Upper lobe of left lung (tissue), 6 donors: ENCODE results near the gene HCK. TPM values are rescaled to one million over a fixed set of nuclear protein-coding genes. Genes with fewer than 3 reads are reported as not detected.

Source experiments
- ATAC-seq, 2 donors: fragments of 200-7000 bp; cut with Tn5 transposase; one replicate each; pipeline ENCODE4 v1.9.1; 2022; ENCODE audit warnings: mild to moderate bottlenecking in 2 of 2, moderate library complexity in 2 of 2; ENCODE audit not compliant: low FRiP score in 2 of 2
- DNase-seq, 2 donors: peaks; one replicate each; pipeline ENCODE4 v3.0.0-alpha.2; 2019 to 2020
- H3K27ac ChIP-seq, 4 donors: fragments of 200-600 bp; sonication (generic); one replicate each; pipeline ENCODE4 v1.5.1; 2016 to 2019
- H3K27me3 ChIP-seq, 4 donors: fragments of 200-600 bp; sonication (generic); one replicate each; pipeline ENCODE4 v1.5.1; 2017 to 2019
- H3K36me3 ChIP-seq, 4 donors: fragments of 200-600 bp; sonication (generic); one replicate each; pipeline ENCODE4 v1.5.1; 2016 to 2019
- H3K4me1 ChIP-seq, 4 donors: fragments of 200-600 bp; sonication (generic); one replicate each; pipeline ENCODE4 v1.5.1; 2018 to 2019
- H3K4me3 ChIP-seq, 4 donors: fragments of 200-600 bp; sonication (generic); one replicate each; pipeline ENCODE4 v1.5.1; 2017 to 2019; ENCODE audit warnings: mild to moderate bottlenecking in 2 of 4, moderate library complexity in 1 of 4
- H3K9me3 ChIP-seq, 4 donors: fragments of 200-600 bp; sonication (generic); one replicate each; pipeline ENCODE4 v1.5.1; 2018 to 2019
- EP300 ChIP-seq, 4 donors: sonication (generic); formaldehyde crosslinking; IDR thresholded peaks; one replicate each; pipeline ENCODE4 v1.5.1; 2017; ENCODE audit warnings: antibody characterized with exemption in 4 of 4, control low read depth in 2 of 4
- POLR2A ChIP-seq, 4 donors: fragments of 450-650 bp; IDR thresholded peaks; one replicate each; pipeline ENCODE4 v1.5.1; 2016 to 2017; ENCODE audit warnings: antibody characterized with exemption in 4 of 4, mild to moderate bottlenecking in 2 of 4
- POLR2AphosphoS5 ChIP-seq, 2 donors: sonication (generic); formaldehyde crosslinking; IDR thresholded peaks; one replicate each; pipeline ENCODE4 v1.5.1; 2017; ENCODE audit warnings: antibody characterized with exemption in 2 of 2
- WGBS, 2 donors: methylation state at CpG; one replicate each; pipeline ENCODE4 v1.1.5; 2017 to 2018; 5-methylcytosine and 5-hydroxymethylcytosine counted together
- total RNA-seq, 6 donors: library from RNA; depleted of rRNA in 4 of 6; stranded (reverse); fragments of >200 nt in 4 of 6; gene quantifications; one replicate each; pipeline versions ENCODE4 v1.1.0 to v1.2.1, GENCODE V29; 2016 to 2021
- TF ChIP-seq, protein P1 (sequence below), 6 experiments: fragments of 450-650 bp in 4 of 6; fragments of 200-600 bp in 2 of 6; sonication (generic) in 2 of 6; IDR thresholded peaks; one replicate each; pipeline ENCODE4 v1.5.1; 2016 to 2019; ENCODE audit warnings: antibody characterized with exemption in 6 of 6
- donor health status: DM: no; HTN: no; CAD: no; lungs with moderate emphysema.
- donor health status: DM: no; HTN: yes; CAD: no; lungs with severe emphysema.

The HCK gene
- total RNA-seq, 6 donors from 2014 or later, result 27.7 to 93.9 (median 69.1) TPM

DNA sequence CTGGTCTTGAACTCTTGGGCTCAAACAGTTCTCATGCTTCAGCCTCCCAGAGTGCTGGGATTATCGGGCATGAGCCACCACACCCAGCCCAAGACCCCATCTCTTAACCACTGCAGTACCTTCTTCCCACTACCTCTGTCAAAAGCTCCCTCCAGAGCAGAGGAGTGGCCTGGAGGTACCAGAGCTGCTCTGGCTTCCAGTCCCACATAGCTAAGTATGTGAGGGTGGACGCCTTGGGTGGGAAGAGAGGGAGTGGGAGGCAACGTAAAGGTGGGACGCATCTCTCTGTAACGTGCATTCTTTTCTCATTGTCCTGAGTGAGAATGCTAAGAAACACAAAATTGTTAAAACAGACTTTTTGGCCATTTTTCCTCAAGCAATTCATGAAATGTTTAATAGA is 82.0 kb downstream of the HCK start:
- H3K4me3 ChIP-seq, result no peak overlapping the region
- H3K27ac ChIP-seq, result no peak overlapping the region
- H3K36me3 ChIP-seq, result peaks cover 8 to 51% (median 30%) of the 10 kb centered on the region in 4 donors
- no peak for ATAC-seq
- DNase-seq, result no peak
- WGBS, 2 donors, result 91 to 96% methylated on average over 5 of the region's 5 CpGs
- no peaks in the 10 kb centered on the region for H3K27me3 ChIP-seq
- no peaks in the 10 kb centered on the region for H3K9me3 ChIP-seq
- no peaks in the 10 kb centered on the region for H3K4me1 ChIP-seq
- no peak for TF ChIP-seq POLR2A (IDR thresholded peaks at IDR 0.05)
- TF ChIP-seq POLR2AphosphoS5 (IDR thresholded peaks at IDR 0.05), result no peak
- TF ChIP-seq, protein P1, sequence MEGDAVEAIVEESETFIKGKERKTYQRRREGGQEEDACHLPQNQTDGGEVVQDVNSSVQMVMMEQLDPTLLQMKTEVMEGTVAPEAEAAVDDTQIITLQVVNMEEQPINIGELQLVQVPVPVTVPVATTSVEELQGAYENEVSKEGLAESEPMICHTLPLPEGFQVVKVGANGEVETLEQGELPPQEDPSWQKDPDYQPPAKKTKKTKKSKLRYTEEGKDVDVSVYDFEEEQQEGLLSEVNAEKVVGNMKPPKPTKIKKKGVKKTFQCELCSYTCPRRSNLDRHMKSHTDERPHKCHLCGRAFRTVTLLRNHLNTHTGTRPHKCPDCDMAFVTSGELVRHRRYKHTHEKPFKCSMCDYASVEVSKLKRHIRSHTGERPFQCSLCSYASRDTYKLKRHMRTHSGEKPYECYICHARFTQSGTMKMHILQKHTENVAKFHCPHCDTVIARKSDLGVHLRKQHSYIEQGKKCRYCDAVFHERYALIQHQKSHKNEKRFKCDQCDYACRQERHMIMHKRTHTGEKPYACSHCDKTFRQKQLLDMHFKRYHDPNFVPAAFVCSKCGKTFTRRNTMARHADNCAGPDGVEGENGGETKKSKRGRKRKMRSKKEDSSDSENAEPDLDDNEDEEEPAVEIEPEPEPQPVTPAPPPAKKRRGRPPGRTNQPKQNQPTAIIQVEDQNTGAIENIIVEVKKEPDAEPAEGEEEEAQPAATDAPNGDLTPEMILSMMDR (IDR thresholded peaks at IDR 0.05), result no peak
- no peak for TF ChIP-seq EP300 (IDR thresholded peaks at IDR 0.05)

DNA sequence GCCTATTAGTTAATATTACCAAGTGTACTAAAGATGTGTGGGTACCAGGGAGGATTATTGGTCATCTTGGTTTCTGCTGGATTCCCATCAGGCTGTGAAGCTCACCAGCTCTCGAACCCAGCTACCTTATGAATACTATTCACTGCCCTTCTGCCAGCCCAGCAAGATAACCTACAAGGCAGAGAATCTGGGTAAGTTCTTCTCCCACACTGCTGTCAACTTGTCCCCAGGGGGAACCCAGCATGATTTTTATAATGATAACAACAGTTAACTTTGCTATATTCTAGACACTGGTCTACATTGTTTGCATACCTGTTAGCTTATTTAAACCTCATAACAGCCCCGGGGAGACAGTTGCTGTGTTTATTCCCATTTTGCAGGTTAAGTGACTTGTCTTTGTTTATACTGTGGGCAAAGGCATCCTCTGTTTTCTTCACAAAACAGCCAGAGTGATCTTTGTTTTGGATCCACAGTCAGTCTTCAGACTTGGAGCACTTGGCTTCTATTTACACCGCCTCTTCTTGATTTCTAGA is 84.0 kb downstream of the HCK start:
- Histone ChIP-seq H3K9me3 (no peaks in the 10 kb centered on the region), H3K4me1 (no peaks in the 10 kb centered on the region), H3K4me3 (no peak overlapping the region), H3K27ac (no peak overlapping the region), H3K36me3 (peaks cover 11 to 68% (median 44%) of the 10 kb centered on the region in 4 donors), H3K27me3 (no peaks in the 10 kb centered on the region)
- no peak for DNase-seq
- TF ChIP-seq POLR2A (IDR thresholded peaks at IDR 0.05) (no peak), EP300 (IDR thresholded peaks at IDR 0.05) (no peak), POLR2AphosphoS5 (IDR thresholded peaks at IDR 0.05) (no peak)
- TF ChIP-seq, protein P1 (IDR thresholded peaks at IDR 0.05), result no peak
- WGBS, 2 donors, result 90% methylated on average over 3 of the region's 3 CpGs
- ATAC-seq, result no peak

- ATAC-seq (no peak), DNase-seq (no peak)
- Histone ChIP-seq H3K36me3 (peaks cover 38 to 83% (median 70%) of the 10 kb centered on the region in 4 donors), H3K4me3 (no peak overlapping the region), H3K9me3 (no peaks in the 10 kb centered on the region), H3K4me1 (no peaks in the 10 kb centered on the region), H3K27me3 (no peaks in the 10 kb centered on the region), H3K27ac (no peak overlapping the region)
- 85 to 93% methylated on average over 7 to 8 of the region's 8 CpGs for WGBS, 2 donors
- TF ChIP-seq POLR2AphosphoS5 (IDR thresholded peaks at IDR 0.05) (no peak), EP300 (IDR thresholded peaks at IDR 0.05) (no peak), POLR2A (IDR thresholded peaks at IDR 0.05) (no peak)
- TF ChIP-seq, protein P1 (IDR thresholded peaks at IDR 0.05), result no peak
These were observed 86.9 kb downstream of the HCK start for GRCh38 chr20:32138921-32139320.

GRCh38 chr20:32139947-32140346 is 87.9 kb downstream of the HCK start:
- 97 to 100% methylated on average over 3 of the region's 3 CpGs for WGBS, 2 donors
- H3K27ac ChIP-seq, result no peak overlapping the region
- no peaks in the 10 kb centered on the region for H3K27me3 ChIP-seq
- ATAC-seq (no peak), DNase-seq (no peak)
- peaks cover 48 to 90% (median 77%) of the 10 kb centered on the region in 4 donors for H3K36me3 ChIP-seq
- no peaks in the 10 kb centered on the region for H3K9me3 ChIP-seq
- TF ChIP-seq POLR2AphosphoS5 (IDR thresholded peaks at IDR 0.05), result no peak
- TF ChIP-seq POLR2A (IDR thresholded peaks at IDR 0.05), result no peak
- TF ChIP-seq, protein P1 (IDR thresholded peaks at IDR 0.05), result no peak
- no peak for TF ChIP-seq EP300 (IDR thresholded peaks at IDR 0.05)
- no peaks in the 10 kb centered on the region for H3K4me1 ChIP-seq
- H3K4me3 ChIP-seq, result no peak overlapping the region

- ATAC-seq, result no peak
- H3K9me3 ChIP-seq, result no peaks in the 10 kb centered on the region
- H3K4me1 ChIP-seq, result no peaks in the 10 kb centered on the region
- no peak overlapping the region for H3K27ac ChIP-seq
- no peaks in the 10 kb centered on the region for H3K27me3 ChIP-seq
- 75 to 95% methylated on average over 4 of the region's 4 CpGs for WGBS, 2 donors
- TF ChIP-seq, protein P1 (IDR thresholded peaks at IDR 0.05), result no peak
- TF ChIP-seq POLR2AphosphoS5 (IDR thresholded peaks at IDR 0.05) (no peak), EP300 (IDR thresholded peaks at IDR 0.05) (no peak), POLR2A (IDR thresholded peaks at IDR 0.05) (no peak)
- H3K4me3 ChIP-seq, result no peak overlapping the region
- no peak for DNase-seq
- peaks cover 52 to 97% (median 83%) of the 10 kb centered on the region in 4 donors for H3K36me3 ChIP-seq
These were observed 88.6 kb downstream of the HCK start for GRCh38 chr20:32140603-32141002.
